Sigmoid colon (tissue), 7 donors: ENCODE results near the gene GNAQ. TPM values are rescaled to one million over a fixed set of nuclear protein-coding genes. Genes with fewer than 3 reads are reported as not detected.
"Not testable (repeated sequence)": the region's sequence is repeated elsewhere in the genome, so short reads cannot be mapped to it uniquely, and the experiment has no call there.

Experiments
- DNase-seq: peaks from one replicate; pipeline ENCODE4 v3.0.0-alpha.2; 2019
- H3K27ac ChIP-seq, 4 donors: fragments of 200-600 bp; sonication (generic); one replicate each; pipeline ENCODE4 v1.5.1; 2016 to 2019; ENCODE audit warnings: mild to moderate bottlenecking in 1 of 4
- H3K27me3 ChIP-seq, 3 donors: fragments of 200-600 bp; sonication (generic); one replicate each; pipeline ENCODE4 v1.5.1; 2019; ENCODE audit warnings: mild to moderate bottlenecking in 1 of 3
- H3K36me3 ChIP-seq, 4 donors: fragments of 200-600 bp; sonication (generic); one replicate each; pipeline ENCODE4 v1.5.1; 2016 to 2019
- H3K4me1 ChIP-seq, 4 donors: fragments of 200-600 bp; sonication (generic); one replicate each; pipeline ENCODE4 v1.5.1; 2017 to 2019
- H3K4me3 ChIP-seq, 4 donors: fragments of 200-600 bp; sonication (generic); one replicate each; pipeline ENCODE4 v1.5.1; 2017 to 2019; ENCODE audit warnings: mild to moderate bottlenecking in 2 of 4, moderate library complexity in 1 of 4
- H3K9me3 ChIP-seq, 4 donors: fragments of 200-600 bp in 3 of 4; sonication (generic) in 3 of 4; one replicate each; pipeline versions ENCODE4 v1.5.1 to v1.6.1; 2013 to 2019
- EP300 ChIP-seq, 4 donors: sonication (generic); formaldehyde crosslinking; IDR thresholded peaks; one replicate each; pipeline ENCODE4 v1.6.1; 2017; ENCODE audit warnings: antibody characterized with exemption in 4 of 4
- POLR2A ChIP-seq, 2 donors: fragments of 450-650 bp; IDR thresholded peaks; one replicate each; pipeline ENCODE4 v1.6.1; 2016; ENCODE audit warnings: antibody characterized with exemption in 2 of 2, mild to moderate bottlenecking in 2 of 2, moderate library complexity in 2 of 2
- POLR2AphosphoS5 ChIP-seq, 4 donors: sonication (generic); formaldehyde crosslinking; IDR thresholded peaks; one replicate each; pipeline ENCODE4 v1.6.1; 2017; ENCODE audit warnings: antibody characterized with exemption in 4 of 4
- WGBS, 2 donors: extraction: QIAGEN DNeasy Blood & Tissue Kit; methylation state at CpG; one replicate each; pipeline ENCODE4 v1.1.7; 2013; 5-methylcytosine and 5-hydroxymethylcytosine counted together
- intact Hi-C: fragments of 100-400 bp; cut with DNase I; formaldehyde crosslinking; loops from one replicate; pipeline ENCODE4 v1.15.1; 2023
- polyA plus RNA-seq, 3 donors: library from polyadenylated mRNA; stranded (reverse); fragments of 200-250 nt; gene quantifications; one replicate each; pipeline ENCODE4 v1.2.3, GENCODE V29; 2013
- total RNA-seq, 4 donors: library from RNA; depleted of rRNA; stranded (reverse); fragments of >200 nt; gene quantifications; one replicate each; pipeline ENCODE4 v1.1.0, GENCODE V29; 2016
- TF ChIP-seq, protein P1 (sequence below), 4 experiments: fragments of 450-650 bp in 3 of 4; fragments of 200-600 bp in 1 of 4; IDR thresholded peaks; one replicate each; pipeline ENCODE4 v1.5.1; 2016 to 2019; ENCODE audit warnings: antibody characterized with exemption in 4 of 4, mild to moderate bottlenecking in 3 of 4, moderate library complexity in 2 of 4
- donor health status: healthy with polysubstance abuse.
- donor health status: Bipolar disorder and iron deficiency.
- donor health status: healthy.

GNAQ gene
- total and polyA plus RNA-seq, 7 donors, result 21.6 to 79.2 (median 49.5) TPM

DNA sequence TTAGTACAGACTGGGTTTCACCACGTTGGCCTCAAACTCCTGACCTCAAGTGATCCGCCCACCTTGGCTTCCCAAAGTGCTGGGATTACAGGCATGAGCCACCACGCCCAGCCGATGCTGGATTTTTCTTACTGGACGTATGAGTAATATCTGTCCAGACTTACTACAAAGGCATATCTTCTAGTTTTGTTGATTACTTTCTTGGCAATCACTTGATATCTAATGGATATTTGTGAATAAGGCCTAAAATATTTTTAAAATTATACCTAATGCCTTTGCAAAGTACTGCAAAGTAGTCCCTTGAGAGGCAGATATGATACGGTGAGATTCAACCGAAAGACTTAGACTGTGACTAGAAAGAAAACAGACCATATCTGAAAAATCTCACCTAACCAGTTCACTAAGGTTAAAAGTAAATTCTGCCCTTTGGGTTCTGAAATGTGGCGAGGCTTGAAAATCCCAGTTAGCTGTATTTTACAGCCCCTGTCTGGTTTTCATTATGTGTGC lies 152.1 kb downstream of the GNAQ start:
- intact Hi-C loops, result no loop called here
- WGBS, 2 donors, result 19 to 67% methylated on average over 8 of the region's 8 CpGs
- Histone ChIP-seq H3K4me1 (peaks cover 0 to 43% (median 32%) of the 10 kb centered on the region in 4 donors), H3K36me3 (no peaks in the 10 kb centered on the region), H3K27ac (no peak overlapping the region), H3K27me3 (no peaks in the 10 kb centered on the region), H3K9me3 (no peaks in the 10 kb centered on the region), H3K4me3 (no peak overlapping the region)
- no peak for DNase-seq
- TF ChIP-seq EP300 (IDR thresholded peaks at IDR 0.05) (no peak), POLR2AphosphoS5 (IDR thresholded peaks at IDR 0.05) (no peak), POLR2A (IDR thresholded peaks at IDR 0.05) (no peak)
- TF ChIP-seq, protein P1, sequence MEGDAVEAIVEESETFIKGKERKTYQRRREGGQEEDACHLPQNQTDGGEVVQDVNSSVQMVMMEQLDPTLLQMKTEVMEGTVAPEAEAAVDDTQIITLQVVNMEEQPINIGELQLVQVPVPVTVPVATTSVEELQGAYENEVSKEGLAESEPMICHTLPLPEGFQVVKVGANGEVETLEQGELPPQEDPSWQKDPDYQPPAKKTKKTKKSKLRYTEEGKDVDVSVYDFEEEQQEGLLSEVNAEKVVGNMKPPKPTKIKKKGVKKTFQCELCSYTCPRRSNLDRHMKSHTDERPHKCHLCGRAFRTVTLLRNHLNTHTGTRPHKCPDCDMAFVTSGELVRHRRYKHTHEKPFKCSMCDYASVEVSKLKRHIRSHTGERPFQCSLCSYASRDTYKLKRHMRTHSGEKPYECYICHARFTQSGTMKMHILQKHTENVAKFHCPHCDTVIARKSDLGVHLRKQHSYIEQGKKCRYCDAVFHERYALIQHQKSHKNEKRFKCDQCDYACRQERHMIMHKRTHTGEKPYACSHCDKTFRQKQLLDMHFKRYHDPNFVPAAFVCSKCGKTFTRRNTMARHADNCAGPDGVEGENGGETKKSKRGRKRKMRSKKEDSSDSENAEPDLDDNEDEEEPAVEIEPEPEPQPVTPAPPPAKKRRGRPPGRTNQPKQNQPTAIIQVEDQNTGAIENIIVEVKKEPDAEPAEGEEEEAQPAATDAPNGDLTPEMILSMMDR (IDR thresholded peaks at IDR 0.05), result no peak

DNA sequence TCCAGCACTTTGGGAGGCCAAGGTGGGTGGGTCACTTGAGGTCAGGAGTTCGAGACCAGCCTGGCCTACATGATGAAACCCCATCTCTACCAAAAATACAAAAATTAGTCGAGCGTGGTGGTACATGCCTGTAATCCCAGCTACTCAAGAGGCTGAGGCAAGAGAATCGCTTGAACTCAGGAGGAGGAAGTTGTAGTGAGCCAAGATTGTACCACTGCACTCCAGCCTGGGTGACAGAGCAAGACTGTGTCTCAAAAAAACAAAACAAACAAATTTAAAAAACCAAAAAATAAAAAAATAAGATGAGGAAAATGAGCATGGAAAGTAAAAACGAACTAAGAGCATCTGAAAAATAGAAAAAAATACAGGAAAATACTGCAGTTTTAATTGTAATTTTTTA lies 152.8 kb downstream of the GNAQ start:
- DNase-seq, H3K36me3 ChIP-seq, H3K9me3 ChIP-seq, H3K27me3 ChIP-seq, intact Hi-C loops, H3K4me3 ChIP-seq, H3K27ac ChIP-seq: not testable (repeated sequence)
- H3K4me1 ChIP-seq, result peaks cover 0 to 36% (median 25%) of the 10 kb centered on the region in 4 donors
- WGBS, 2 donors, result 69 to 74% methylated on average over 5 of the region's 5 CpGs

DNA sequence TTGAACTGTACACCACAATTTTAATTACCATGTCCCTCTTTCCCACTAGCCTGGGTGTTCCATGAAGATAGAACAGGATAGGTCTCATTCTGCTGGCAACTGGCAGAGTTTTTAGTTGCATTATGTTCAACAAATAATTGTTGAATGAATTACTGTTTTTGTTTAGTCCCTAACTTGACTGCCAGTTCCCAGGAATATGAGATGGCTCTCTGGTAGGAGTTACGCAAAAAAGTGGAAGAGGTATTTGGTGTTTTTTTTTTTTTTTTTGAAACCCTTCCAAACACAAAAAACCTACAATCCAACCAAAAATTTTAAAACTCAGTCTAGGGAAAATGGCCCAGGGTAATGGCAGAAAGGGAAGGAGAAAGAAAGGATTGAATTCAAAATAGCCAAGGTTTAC lies 153.6 kb downstream of the GNAQ start:
- Histone ChIP-seq H3K4me1 (peaks cover 0 to 31% (median 20%) of the 10 kb centered on the region in 4 donors), H3K36me3 (no peaks in the 10 kb centered on the region), H3K4me3 (no peak overlapping the region), H3K27ac (no peak overlapping the region), H3K27me3 (no peaks in the 10 kb centered on the region), H3K9me3 (no peaks in the 10 kb centered on the region)
- no peak for DNase-seq
- TF ChIP-seq EP300 (IDR thresholded peaks at IDR 0.05), result no peak
- TF ChIP-seq, protein P1 (IDR thresholded peaks at IDR 0.05), result no peak
- TF ChIP-seq POLR2A (IDR thresholded peaks at IDR 0.05), result no peak
- TF ChIP-seq POLR2AphosphoS5 (IDR thresholded peaks at IDR 0.05), result no peak
- intact Hi-C loops, result no loop called here
- WGBS, 2 donors, result 94 to 98% methylated on average over 1 of the region's 1 CpG

DNA sequence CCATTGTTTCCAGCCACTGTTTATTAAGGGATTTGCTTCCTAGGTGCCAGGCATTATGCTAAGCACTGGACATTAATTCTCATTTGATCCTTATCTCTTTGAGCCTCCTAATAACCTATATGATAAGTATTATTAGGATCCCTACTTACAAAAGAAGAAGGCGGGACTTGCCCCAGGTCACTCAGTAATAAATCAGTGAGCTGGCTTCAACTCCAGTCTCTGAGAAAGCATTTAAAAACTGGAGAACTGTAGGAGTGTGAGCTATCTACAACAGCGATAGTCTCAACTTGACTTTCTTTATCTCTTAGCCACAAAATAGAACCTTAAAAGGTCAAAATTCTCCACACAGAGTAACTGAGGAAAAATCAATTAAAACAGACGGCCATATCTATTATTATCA lies 155.0 kb downstream of the GNAQ start:
- DNase-seq, result no peak
- Histone ChIP-seq H3K27ac (no peak overlapping the region), H3K27me3 (no peaks in the 10 kb centered on the region), H3K4me3 (no peak overlapping the region), H3K4me1 (peaks cover 0 to 33% (median 14%) of the 10 kb centered on the region in 4 donors), H3K36me3 (no peaks in the 10 kb centered on the region), H3K9me3 (no peaks in the 10 kb centered on the region)
- intact Hi-C loops, result no loop called here
- WGBS, 2 donors, result 90 to 93% methylated on average over 3 of the region's 3 CpGs
- TF ChIP-seq, protein P1 (IDR thresholded peaks at IDR 0.05), result no peak
- no peak for TF ChIP-seq POLR2AphosphoS5 (IDR thresholded peaks at IDR 0.05)

DNA sequence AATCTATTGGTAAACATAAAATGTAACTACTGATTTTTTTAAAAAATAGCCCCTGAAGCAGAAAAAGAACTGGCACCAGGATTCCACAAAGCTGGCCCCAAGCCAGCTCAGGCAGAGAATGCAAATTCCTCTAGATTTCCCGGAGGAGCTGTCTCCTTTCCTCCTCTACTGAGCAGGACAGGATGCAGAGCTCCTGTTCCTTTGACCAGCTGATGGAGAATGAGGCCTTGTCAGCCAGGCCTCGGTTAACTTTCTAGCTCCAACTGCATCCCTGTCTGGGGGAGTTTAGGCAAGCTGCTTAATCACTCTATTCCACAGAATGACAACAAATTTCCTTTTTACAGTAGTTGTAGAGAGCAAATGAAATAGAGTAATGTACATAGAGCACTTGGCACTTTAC lies 155.5 kb downstream of the GNAQ start:
- Histone ChIP-seq H3K27ac (no peak overlapping the region), H3K36me3 (no peaks in the 10 kb centered on the region), H3K9me3 (no peaks in the 10 kb centered on the region), H3K27me3 (no peaks in the 10 kb centered on the region), H3K4me3 (no peak overlapping the region), H3K4me1 (peaks cover 0 to 33% (median 14%) of the 10 kb centered on the region in 4 donors)
- intact Hi-C loops, result no loop called here
- no peak for DNase-seq
- TF ChIP-seq EP300 (IDR thresholded peaks at IDR 0.05) (no peak), POLR2A (IDR thresholded peaks at IDR 0.05) (no peak), POLR2AphosphoS5 (IDR thresholded peaks at IDR 0.05) (no peak)
- TF ChIP-seq, protein P1 (IDR thresholded peaks at IDR 0.05), result no peak
- WGBS, 2 donors, result 36 to 54% methylated on average over 2 of the region's 2 CpGs
